Breast epithelium (tissue), 3 donors: ENCODE data around the gene ACBD3.

Experiments
- POLR2A ChIP-seq: fragments of 450-650 bp; IDR thresholded peaks from one replicate; pipeline ENCODE4 v1.6.1; 2016; ENCODE audit warnings: antibody characterized with exemption, mild to moderate bottlenecking, moderate library complexity
- POLR2AphosphoS5 ChIP-seq, 3 donors: sonication (generic); formaldehyde crosslinking; IDR thresholded peaks; one replicate each; pipeline ENCODE4 v1.6.1; 2017; ENCODE audit warnings: antibody characterized with exemption in 3 of 3
- TF ChIP-seq, protein P1 (sequence below), 3 donors: fragments of 450-650 bp; IDR thresholded peaks; one replicate each; pipeline ENCODE4 v1.5.1; 2016 to 2017; ENCODE audit warnings: antibody characterized with exemption in 3 of 3, mild to moderate bottlenecking in 3 of 3, moderate library complexity in 3 of 3

DNA sequence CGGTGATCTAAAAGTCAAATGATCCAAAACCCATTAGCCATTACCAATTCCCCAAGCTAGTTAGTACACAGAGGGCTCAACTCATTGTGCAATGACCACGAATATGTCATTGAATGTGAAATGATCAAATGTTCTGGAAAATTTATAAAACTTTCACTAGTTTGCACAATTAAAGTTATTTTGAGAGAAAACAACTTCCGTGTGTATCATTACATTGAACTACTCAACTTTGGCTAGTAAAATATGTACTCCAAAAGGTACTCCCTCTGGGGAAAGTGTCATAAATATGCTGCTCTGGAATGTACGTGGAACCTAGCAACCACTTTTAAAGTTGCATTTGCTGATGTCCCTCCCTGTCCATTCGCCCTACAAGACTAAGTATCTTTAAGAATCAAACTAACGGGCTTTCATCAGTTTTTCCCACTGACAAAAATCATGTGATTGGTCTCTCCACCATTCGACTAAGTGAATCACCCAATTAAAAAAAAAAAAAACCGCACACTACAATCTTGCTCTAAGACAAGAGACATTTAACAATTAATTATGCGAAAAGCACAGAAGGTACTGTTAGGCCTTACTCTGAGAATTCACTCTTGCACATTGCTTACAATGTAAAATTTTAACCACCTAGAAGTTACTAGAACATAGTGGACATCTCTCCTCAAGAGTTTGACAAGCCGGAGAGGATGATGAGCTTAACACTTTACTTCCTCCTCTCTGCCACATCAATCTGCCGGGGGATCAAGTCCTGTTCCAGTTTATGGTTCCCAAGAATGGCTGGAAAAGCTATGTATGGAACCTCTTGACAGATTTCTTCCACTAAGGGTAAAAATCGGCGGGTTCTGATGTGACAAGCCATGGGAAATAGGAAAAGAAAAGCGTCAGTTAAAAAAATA lies 1.2 kb downstream of the ACBD3 start:
- TF ChIP-seq, protein P1, sequence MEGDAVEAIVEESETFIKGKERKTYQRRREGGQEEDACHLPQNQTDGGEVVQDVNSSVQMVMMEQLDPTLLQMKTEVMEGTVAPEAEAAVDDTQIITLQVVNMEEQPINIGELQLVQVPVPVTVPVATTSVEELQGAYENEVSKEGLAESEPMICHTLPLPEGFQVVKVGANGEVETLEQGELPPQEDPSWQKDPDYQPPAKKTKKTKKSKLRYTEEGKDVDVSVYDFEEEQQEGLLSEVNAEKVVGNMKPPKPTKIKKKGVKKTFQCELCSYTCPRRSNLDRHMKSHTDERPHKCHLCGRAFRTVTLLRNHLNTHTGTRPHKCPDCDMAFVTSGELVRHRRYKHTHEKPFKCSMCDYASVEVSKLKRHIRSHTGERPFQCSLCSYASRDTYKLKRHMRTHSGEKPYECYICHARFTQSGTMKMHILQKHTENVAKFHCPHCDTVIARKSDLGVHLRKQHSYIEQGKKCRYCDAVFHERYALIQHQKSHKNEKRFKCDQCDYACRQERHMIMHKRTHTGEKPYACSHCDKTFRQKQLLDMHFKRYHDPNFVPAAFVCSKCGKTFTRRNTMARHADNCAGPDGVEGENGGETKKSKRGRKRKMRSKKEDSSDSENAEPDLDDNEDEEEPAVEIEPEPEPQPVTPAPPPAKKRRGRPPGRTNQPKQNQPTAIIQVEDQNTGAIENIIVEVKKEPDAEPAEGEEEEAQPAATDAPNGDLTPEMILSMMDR (IDR thresholded peaks at IDR 0.05), result no peak
- TF ChIP-seq POLR2AphosphoS5 (IDR thresholded peaks at IDR 0.05), result no peak
- no peak for TF ChIP-seq POLR2A
